Sigmoid colon (tissue), 7 donors: ENCODE data around the gene SGPL1. TPM values are rescaled to one million over a fixed set of nuclear protein-coding genes. Genes with fewer than 3 reads are reported as not detected.

Experiments
- DNase-seq: peaks from one replicate; pipeline ENCODE4 v3.0.0-alpha.2; 2019
- H3K27ac ChIP-seq, 4 donors: fragments of 200-600 bp; sonication (generic); one replicate each; pipeline ENCODE4 v1.5.1; 2016 to 2019; ENCODE audit warnings: mild to moderate bottlenecking in 1 of 4
- H3K27me3 ChIP-seq, 3 donors: fragments of 200-600 bp; sonication (generic); one replicate each; pipeline ENCODE4 v1.5.1; 2019; ENCODE audit warnings: mild to moderate bottlenecking in 1 of 3
- H3K36me3 ChIP-seq, 4 donors: fragments of 200-600 bp; sonication (generic); one replicate each; pipeline ENCODE4 v1.5.1; 2016 to 2019
- H3K4me1 ChIP-seq, 4 donors: fragments of 200-600 bp; sonication (generic); one replicate each; pipeline ENCODE4 v1.5.1; 2017 to 2019
- H3K4me3 ChIP-seq, 4 donors: fragments of 200-600 bp; sonication (generic); one replicate each; pipeline ENCODE4 v1.5.1; 2017 to 2019; ENCODE audit warnings: mild to moderate bottlenecking in 2 of 4, moderate library complexity in 1 of 4
- H3K9me3 ChIP-seq, 4 donors: fragments of 200-600 bp in 3 of 4; sonication (generic) in 3 of 4; one replicate each; pipeline versions ENCODE4 v1.5.1 to v1.6.1; 2013 to 2019
- CTCF ChIP-seq, 4 experiments: fragments of 450-650 bp in 3 of 4; fragments of 200-600 bp in 1 of 4; IDR thresholded peaks; one replicate each; pipeline ENCODE4 v1.5.1; 2016 to 2019; ENCODE audit warnings: antibody characterized with exemption in 4 of 4, mild to moderate bottlenecking in 3 of 4, moderate library complexity in 2 of 4
- EP300 ChIP-seq, 4 donors: sonication (generic); formaldehyde crosslinking; IDR thresholded peaks; one replicate each; pipeline ENCODE4 v1.6.1; 2017; ENCODE audit warnings: antibody characterized with exemption in 4 of 4
- POLR2A ChIP-seq, 2 donors: fragments of 450-650 bp; IDR thresholded peaks; one replicate each; pipeline ENCODE4 v1.6.1; 2016; ENCODE audit warnings: antibody characterized with exemption in 2 of 2, mild to moderate bottlenecking in 2 of 2, moderate library complexity in 2 of 2
- POLR2AphosphoS5 ChIP-seq, 4 donors: sonication (generic); formaldehyde crosslinking; IDR thresholded peaks; one replicate each; pipeline ENCODE4 v1.6.1; 2017; ENCODE audit warnings: antibody characterized with exemption in 4 of 4
- WGBS, 2 donors: extraction: QIAGEN DNeasy Blood & Tissue Kit; methylation state at CpG; one replicate each; pipeline ENCODE4 v1.1.7; 2013; 5-methylcytosine and 5-hydroxymethylcytosine counted together
- intact Hi-C: fragments of 100-400 bp; cut with DNase I; formaldehyde crosslinking; loops from one replicate; pipeline ENCODE4 v1.15.1; 2023
- polyA plus RNA-seq, 3 donors: library from polyadenylated mRNA; stranded (reverse); fragments of 200-250 nt; gene quantifications; one replicate each; pipeline ENCODE4 v1.2.3, GENCODE V29; 2013
- total RNA-seq, 4 donors: library from RNA; depleted of rRNA; stranded (reverse); fragments of >200 nt; gene quantifications; one replicate each; pipeline ENCODE4 v1.1.0, GENCODE V29; 2016
- donor health status: healthy with polysubstance abuse.
- donor health status: Bipolar disorder and iron deficiency.
- donor health status: healthy.

Gene SGPL1
- total and polyA plus RNA-seq, 7 donors, result 6.0 to 22.2 (median 20.1) TPM

DNA sequence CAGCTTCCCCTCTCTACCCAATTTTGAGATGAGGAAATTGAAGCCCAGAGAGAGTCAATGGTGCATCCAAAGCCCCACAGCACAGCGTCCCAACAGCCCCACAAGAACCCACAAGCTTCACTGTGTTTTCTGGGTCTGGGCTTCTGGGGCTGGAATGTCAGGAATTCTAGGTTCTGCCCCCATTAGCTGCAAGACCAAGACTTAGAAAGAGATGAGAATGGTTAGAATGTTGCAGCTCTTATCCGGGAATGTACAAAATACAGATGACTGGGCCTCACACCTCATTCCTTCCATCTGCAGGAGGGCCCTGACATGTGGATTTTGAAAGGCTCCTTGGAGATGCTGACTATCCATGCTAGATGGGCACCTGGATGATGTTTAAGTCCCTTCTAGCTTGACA, 6.0 kb upstream of the SGPL1 start:
- DNase-seq, result no peak
- TF ChIP-seq EP300 (IDR thresholded peaks at IDR 0.05) (no peak), CTCF (IDR thresholded peaks at IDR 0.05) (no peak), POLR2A (IDR thresholded peaks at IDR 0.05) (no peak), POLR2AphosphoS5 (IDR thresholded peaks at IDR 0.05) (no peak)
- Histone ChIP-seq H3K4me1 (no peaks in the 10 kb centered on the region), H3K36me3 (no peaks in the 10 kb centered on the region), H3K27ac (no peak overlapping the region), H3K27me3 (no peaks in the 10 kb centered on the region), H3K9me3 (no peaks in the 10 kb centered on the region), H3K4me3 (no peak overlapping the region)
- 90% methylated on average over 2 of the region's 2 CpGs for WGBS, 2 donors
- intact Hi-C loops, result loop anchor here (10.0 kb wide), 1 partner anchor 405 kb away; the partner anchor contains the start of gene UNC5B

DNA sequence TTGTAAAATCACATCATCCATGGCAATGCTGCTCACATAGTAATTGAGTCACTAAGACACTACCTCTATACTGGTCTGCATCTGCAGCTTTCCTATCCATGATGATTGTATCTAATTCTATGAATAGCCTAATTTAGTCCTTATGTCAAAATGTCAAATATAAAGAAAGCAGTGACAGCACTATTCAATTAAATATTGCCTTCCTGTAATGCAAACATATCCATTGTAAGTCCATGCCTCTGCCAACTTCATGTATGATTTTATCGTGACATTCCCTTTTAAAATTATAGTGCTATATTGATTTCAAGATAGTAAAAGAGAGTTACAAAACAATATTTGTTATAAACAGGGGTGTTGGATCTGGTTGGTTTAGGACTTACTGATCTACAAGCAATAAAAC, 4.8 kb upstream of the SGPL1 start:
- Histone ChIP-seq H3K27ac (no peak overlapping the region), H3K4me1 (peaks cover 0 to 6% (median 2%) of the 10 kb centered on the region in 4 donors), H3K36me3 (no peaks in the 10 kb centered on the region), H3K4me3 (no peak overlapping the region), H3K9me3 (no peaks in the 10 kb centered on the region), H3K27me3 (no peaks in the 10 kb centered on the region)
- TF ChIP-seq POLR2AphosphoS5 (IDR thresholded peaks at IDR 0.05) (no peak), CTCF (IDR thresholded peaks at IDR 0.05) (no peak), EP300 (IDR thresholded peaks at IDR 0.05) (no peak), POLR2A (IDR thresholded peaks at IDR 0.05) (no peak)
- DNase-seq, result no peak
- WGBS, 2 donors, result 0 to 42% methylated on average over 1 of the region's 1 CpG
- intact Hi-C loops, result loop anchor here (10.0 kb wide), 1 partner anchor 404 kb away; the partner anchor contains the start of gene UNC5B

DNA sequence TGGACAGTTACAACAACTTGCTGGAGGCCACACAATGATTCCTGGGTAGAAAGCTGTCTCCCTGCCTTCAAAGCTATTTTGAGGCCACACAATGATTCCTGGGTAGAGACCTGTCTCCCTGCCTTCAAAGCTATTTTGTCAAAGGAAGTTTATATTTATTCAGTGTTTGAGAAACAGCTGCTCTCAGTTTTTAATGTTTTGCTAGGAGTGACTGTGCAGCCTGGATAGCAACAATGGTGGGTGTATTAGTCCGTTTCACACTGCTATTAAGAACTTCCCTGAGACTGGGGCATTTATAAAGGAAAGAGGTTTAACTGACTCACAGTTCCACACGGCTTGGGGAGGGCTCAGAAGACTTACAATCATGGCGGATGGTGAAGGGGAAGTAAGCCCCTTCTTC, 3.9 kb upstream of the SGPL1 start:
- 76 to 77% methylated on average over 3 of the region's 3 CpGs for WGBS, 2 donors
- Histone ChIP-seq H3K27me3 (no peaks in the 10 kb centered on the region), H3K27ac (no peak overlapping the region), H3K36me3 (no peaks in the 10 kb centered on the region), H3K9me3 (no peaks in the 10 kb centered on the region), H3K4me3 (no peak overlapping the region), H3K4me1 (peaks cover 0 to 8% (median 5%) of the 10 kb centered on the region in 4 donors)
- intact Hi-C loops, result loop anchor here (10.0 kb wide), 1 partner anchor 403 kb away; the partner anchor contains the start of gene UNC5B
- TF ChIP-seq POLR2A (IDR thresholded peaks at IDR 0.05), result no peak
- no peak for DNase-seq

DNA sequence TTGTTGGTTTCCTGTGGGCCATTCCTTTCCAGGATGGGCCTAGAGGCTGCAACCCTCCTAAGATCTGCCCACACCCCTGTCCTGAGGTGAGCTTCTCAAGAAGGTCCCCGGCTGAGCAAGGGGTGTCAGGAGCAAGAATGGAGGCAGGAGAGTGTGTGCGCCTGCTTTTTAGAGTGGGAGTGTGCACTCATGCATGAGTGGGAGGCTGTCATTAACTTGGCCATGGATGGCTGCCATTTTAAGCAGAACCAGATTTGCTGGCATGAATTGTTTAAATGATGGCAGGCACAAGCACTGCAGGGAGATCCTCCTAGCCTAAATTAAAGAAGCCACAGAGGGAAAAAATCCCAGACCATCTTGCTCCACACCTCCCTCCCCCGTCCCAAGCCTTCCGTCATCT, 2.9 kb upstream of the SGPL1 start:
- intact Hi-C loops, result loop anchor here (10.0 kb wide), 1 partner anchor 402 kb away; the partner anchor contains the start of gene UNC5B
- H3K27me3 ChIP-seq, result no peaks in the 10 kb centered on the region
- H3K4me3 ChIP-seq, result no peak overlapping the region
- H3K36me3 ChIP-seq, result no peaks in the 10 kb centered on the region
- H3K4me1 ChIP-seq, result peaks cover 0 to 18% (median 13%) of the 10 kb centered on the region in 4 donors
- H3K27ac ChIP-seq, result no peak overlapping the region
- no peak for TF ChIP-seq CTCF (IDR thresholded peaks at IDR 0.05)
- TF ChIP-seq EP300 (IDR thresholded peaks at IDR 0.05), result no peak
- no peak for TF ChIP-seq POLR2A (IDR thresholded peaks at IDR 0.05)
- TF ChIP-seq POLR2AphosphoS5 (IDR thresholded peaks at IDR 0.05), result no peak
- H3K9me3 ChIP-seq, result no peaks in the 10 kb centered on the region
- DNase-seq, result no peak
- 96 to 97% methylated on average over 4 of the region's 4 CpGs for WGBS, 2 donors

GRCh38 chr10:70814126-70814525, 1.6 kb upstream of the SGPL1 start:
- no peak for DNase-seq
- peaks cover 0 to 6% (median 0%) of the 10 kb centered on the region in 4 donors for H3K36me3 ChIP-seq
- H3K4me3 ChIP-seq, result no peak overlapping the region
- no peak overlapping the region for H3K27ac ChIP-seq
- H3K27me3 ChIP-seq, result no peaks in the 10 kb centered on the region
- TF ChIP-seq POLR2A (IDR thresholded peaks at IDR 0.05) (no peak), EP300 (IDR thresholded peaks at IDR 0.05) (no peak), CTCF (IDR thresholded peaks at IDR 0.05) (no peak)
- WGBS, 2 donors, result 69 to 85% methylated on average over 4 of the region's 4 CpGs
- intact Hi-C loops, result loop anchor here (10.0 kb wide), 1 partner anchor 401 kb away; the partner anchor contains the start of gene UNC5B
- peaks cover 0 to 18% (median 13%) of the 10 kb centered on the region in 4 donors for H3K4me1 ChIP-seq
- H3K9me3 ChIP-seq, result no peaks in the 10 kb centered on the region
